ENCODE data around the gene FAM3D. TPM values are rescaled to one million over a fixed set of nuclear protein-coding genes. Genes with fewer than 3 reads are reported as not detected.
A peak's percentile ranks its signal among the peaks of the same experiment; 100 is the strongest.

Gene FAM3D
- total RNA-seq, 4 donors from 2014 or later: 47.0 to 200 (median 135) TPM

DNA sequence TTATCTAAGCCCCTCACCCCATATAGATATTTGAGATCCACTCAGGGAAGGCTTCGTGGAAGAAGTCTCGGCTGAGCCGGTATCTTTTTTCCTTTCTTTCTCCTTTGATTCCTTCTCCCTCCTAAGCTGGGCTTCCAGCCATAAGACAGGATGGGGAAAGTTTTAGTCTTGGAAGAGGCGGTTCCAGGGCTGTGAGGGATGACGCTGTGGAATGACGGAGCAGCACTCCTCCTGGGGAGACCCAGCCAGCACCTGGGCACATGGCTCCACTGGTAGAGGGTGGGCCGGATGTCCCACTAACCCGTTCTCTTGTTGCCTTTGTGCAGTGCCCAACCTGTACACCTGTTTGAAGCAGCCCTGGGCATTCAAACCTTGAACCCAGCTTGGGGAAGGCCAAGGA is 46.2 kb downstream of the FAM3D start:
- Histone ChIP-seq H3K36me3 (no peaks in the 10 kb centered on the region), H3K27ac (no peak overlapping the region), H3K4me1 (no peaks in the 10 kb centered on the region), H3K4me3 (no peak overlapping the region), H3K9me3 (no peaks in the 10 kb centered on the region), H3K27me3 (no peaks in the 10 kb centered on the region)
- DNase-seq: no peak
- TF ChIP-seq, protein P1, sequence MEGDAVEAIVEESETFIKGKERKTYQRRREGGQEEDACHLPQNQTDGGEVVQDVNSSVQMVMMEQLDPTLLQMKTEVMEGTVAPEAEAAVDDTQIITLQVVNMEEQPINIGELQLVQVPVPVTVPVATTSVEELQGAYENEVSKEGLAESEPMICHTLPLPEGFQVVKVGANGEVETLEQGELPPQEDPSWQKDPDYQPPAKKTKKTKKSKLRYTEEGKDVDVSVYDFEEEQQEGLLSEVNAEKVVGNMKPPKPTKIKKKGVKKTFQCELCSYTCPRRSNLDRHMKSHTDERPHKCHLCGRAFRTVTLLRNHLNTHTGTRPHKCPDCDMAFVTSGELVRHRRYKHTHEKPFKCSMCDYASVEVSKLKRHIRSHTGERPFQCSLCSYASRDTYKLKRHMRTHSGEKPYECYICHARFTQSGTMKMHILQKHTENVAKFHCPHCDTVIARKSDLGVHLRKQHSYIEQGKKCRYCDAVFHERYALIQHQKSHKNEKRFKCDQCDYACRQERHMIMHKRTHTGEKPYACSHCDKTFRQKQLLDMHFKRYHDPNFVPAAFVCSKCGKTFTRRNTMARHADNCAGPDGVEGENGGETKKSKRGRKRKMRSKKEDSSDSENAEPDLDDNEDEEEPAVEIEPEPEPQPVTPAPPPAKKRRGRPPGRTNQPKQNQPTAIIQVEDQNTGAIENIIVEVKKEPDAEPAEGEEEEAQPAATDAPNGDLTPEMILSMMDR (IDR thresholded peaks at IDR 0.05): no peak
- no peak for TF ChIP-seq POLR2A (IDR thresholded peaks at IDR 0.05)

DNA sequence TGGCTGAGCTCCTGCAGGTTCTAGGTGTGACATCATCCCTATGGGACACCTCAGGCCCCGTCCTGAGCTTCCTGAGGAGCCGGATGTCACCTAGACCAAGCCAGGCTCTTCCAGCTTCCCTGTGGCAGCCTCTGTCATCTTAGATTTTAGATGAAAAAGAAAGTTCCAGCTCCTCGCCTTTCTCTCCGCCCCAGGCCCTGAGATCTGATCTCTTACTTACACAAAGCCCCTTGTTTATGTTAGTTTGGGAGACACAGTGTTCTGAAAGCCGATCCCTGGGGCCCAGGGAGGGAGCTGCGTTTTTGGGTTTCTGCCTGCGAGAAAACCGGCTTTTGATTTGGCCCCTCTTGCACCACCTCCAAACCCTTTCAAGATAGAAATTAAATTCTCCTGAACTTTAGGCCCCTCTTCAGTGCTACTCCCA is 49.2 kb downstream of the FAM3D start:
- Histone ChIP-seq H3K4me3 (no peak overlapping the region), H3K27ac (peak overlapping the region; percentile 17 to 69 (median 40)), H3K9me3 (no peaks in the 10 kb centered on the region), H3K27me3 (no peaks in the 10 kb centered on the region), H3K4me1 (no peaks in the 10 kb centered on the region), H3K36me3 (no peaks in the 10 kb centered on the region)
- DNase-seq: peak in 1 of 3 donors; percentile 53
- TF ChIP-seq, protein P1 (IDR thresholded peaks at IDR 0.05): no peak
- TF ChIP-seq POLR2A (IDR thresholded peaks at IDR 0.05): no peak

DNA sequence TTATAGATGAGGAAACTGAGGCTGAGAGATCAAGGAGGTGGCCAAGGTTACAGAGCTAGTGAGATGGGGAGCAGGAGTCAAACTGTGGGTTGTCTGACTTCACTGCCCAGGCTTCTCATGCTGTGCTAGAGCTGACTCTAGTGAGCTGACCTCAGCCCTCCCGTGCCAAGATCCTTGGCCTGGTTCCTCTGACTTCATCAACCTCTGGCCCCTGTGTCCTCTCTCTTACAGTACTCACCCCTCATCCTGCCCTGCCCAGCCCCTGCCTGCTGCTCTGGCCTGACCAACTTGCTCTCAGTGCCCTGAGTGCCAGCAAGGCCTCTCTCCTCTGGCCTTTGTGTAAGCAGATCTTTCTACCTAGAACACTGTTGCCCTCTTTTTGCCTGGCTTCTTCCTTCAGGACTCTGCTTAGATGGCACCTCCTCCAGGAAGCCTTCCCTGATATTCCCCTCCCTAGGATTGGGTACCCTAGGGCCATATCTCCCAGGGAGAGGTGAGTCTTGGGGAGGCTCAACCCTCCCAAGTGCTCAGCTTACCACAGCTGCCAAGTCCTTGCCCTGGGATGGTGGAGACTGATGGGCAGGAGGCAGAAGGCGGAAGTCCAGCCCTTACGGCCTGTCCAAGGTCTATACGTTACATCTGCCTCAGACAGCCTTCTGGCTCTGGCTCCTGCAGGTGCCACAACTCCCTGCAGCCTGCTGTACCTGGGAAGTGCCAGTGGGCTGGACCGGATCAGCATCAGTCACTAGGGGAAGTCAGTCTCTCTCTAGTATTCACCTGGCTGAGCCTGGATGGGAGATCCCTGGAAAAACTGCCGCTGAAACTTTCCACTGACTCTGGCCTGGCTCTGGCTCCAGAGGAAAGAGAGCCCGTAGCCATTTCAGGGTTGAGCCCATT is 53.1 kb downstream of the FAM3D start:
- Histone ChIP-seq H3K36me3 (no peaks in the 10 kb centered on the region), H3K9me3 (no peaks in the 10 kb centered on the region), H3K4me3 (no peak overlapping the region), H3K27ac (no peak overlapping the region), H3K4me1 (no peaks in the 10 kb centered on the region), H3K27me3 (no peaks in the 10 kb centered on the region)
- no peak for DNase-seq
- TF ChIP-seq, protein P1 (IDR thresholded peaks at IDR 0.05): no peak

DNA sequence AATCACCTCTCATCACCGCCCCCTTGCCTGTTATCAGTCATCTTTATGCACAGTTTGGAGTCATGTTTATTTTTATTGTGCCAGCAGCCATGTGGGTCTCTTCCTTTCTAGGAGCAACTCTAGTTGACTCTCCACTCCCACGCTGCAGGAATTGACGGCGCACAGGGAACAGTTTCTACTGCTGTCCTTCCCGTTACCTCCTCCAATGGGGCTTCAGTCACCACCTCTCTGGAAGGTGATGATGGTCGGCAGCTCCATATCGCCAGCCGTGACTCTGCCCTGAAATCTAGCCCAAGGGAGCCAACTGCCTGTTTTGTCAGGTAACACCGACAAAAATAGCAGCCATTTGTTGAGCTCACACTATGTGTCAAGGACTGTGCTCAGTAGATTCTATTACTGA is 53.7 kb downstream of the FAM3D start:
- TF ChIP-seq, protein P1 (IDR thresholded peaks at IDR 0.05): no peak
- no peak for TF ChIP-seq POLR2A (IDR thresholded peaks at IDR 0.05)
- no peaks in the 10 kb centered on the region for H3K4me1 ChIP-seq
- DNase-seq: no peak
- no peaks in the 10 kb centered on the region for H3K27me3 ChIP-seq
- H3K27ac ChIP-seq: no peak overlapping the region
- no peaks in the 10 kb centered on the region for H3K9me3 ChIP-seq
- no peak overlapping the region for H3K4me3 ChIP-seq
- no peaks in the 10 kb centered on the region for H3K36me3 ChIP-seq

DNA sequence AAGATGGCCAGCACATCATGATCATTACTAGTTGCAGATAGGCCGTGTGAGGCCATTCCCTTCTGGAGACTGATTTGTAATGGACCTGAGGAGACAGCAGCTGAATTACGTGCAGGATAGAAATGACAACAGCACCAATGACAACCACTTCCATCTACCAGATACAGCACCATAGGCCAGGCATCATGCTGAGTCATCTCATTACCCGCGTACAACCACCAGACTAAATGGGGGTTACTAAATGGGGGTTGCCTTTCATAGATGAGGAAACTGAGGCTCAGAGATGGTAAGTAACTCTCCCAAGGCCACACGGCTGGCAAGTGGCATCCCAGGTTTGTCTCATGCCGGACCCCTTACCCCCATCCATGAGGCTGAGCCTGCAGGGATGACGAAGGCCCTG is 56.6 kb downstream of the FAM3D start:
- H3K4me3 ChIP-seq: no peak overlapping the region
- no peaks in the 10 kb centered on the region for H3K36me3 ChIP-seq
- H3K27me3 ChIP-seq: no peaks in the 10 kb centered on the region
- H3K4me1 ChIP-seq: no peaks in the 10 kb centered on the region
- DNase-seq: no peak
- TF ChIP-seq POLR2A (IDR thresholded peaks at IDR 0.05): no peak
- TF ChIP-seq, protein P1 (IDR thresholded peaks at IDR 0.05): no peak
- H3K27ac ChIP-seq: no peak overlapping the region
- no peaks in the 10 kb centered on the region for H3K9me3 ChIP-seq
